ENCODE results near the gene GPR152.
"Not testable (repeated sequence)": the region's sequence is repeated elsewhere in the genome, so short reads cannot be mapped to it uniquely, and the experiment has no call there.

Gene GPR152

GRCh38 chr11:67466962-67467771 is 14.6 kb upstream of the GPR152 start:
- H3K4me3 ChIP-seq (ENCODE audit: control insufficient read depth, low read depth, low read length): no peak overlapping the region
- TF ChIP-seq CTCF (conservative IDR thresholded peaks at IDR 0.05; ENCODE audit: control insufficient read depth, insufficient read depth, low read depth, low read length): no peak
- no peak for DNase-seq (ENCODE audit: low read depth)

GRCh38 chr11:67466367-67466766 is 13.8 kb upstream of the GPR152 start:
- H3K4me3 ChIP-seq (ENCODE audit: control insufficient read depth, low read depth, low read length): no peak overlapping the region
- DNase-seq (ENCODE audit: low read depth): no peak
- TF ChIP-seq CTCF (conservative IDR thresholded peaks at IDR 0.05; ENCODE audit: control insufficient read depth, insufficient read depth, low read depth, low read length): no peak

GRCh38 chr11:67465530-67465929 is 13.0 kb upstream of the GPR152 start:
- H3K4me3 ChIP-seq (ENCODE audit: control insufficient read depth, low read depth, low read length): not testable (repeated sequence)
- DNase-seq (ENCODE audit: low read depth): peak; percentile 33

GRCh38 chr11:67465189-67465510 is 12.6 kb upstream of the GPR152 start:
- TF ChIP-seq CTCF (conservative IDR thresholded peaks at IDR 0.05; ENCODE audit: control insufficient read depth, insufficient read depth, low read depth, low read length): no peak
- no peak for DNase-seq (ENCODE audit: low read depth)
- H3K4me3 ChIP-seq (ENCODE audit: control insufficient read depth, low read depth, low read length): peak overlapping the region; percentile 43

- TF ChIP-seq CTCF (conservative IDR thresholded peaks at IDR 0.05; ENCODE audit: control insufficient read depth, insufficient read depth, low read depth, low read length): no peak
- peak overlapping the region; percentile 43 for H3K4me3 ChIP-seq (ENCODE audit: control insufficient read depth, low read depth, low read length)
- DNase-seq (ENCODE audit: low read depth): peak; percentile 25
Observed at GRCh38 chr11:67464411-67465188, 12.1 kb upstream of the GPR152 start.

- peak overlapping the region; percentile 19 for H3K4me3 ChIP-seq (ENCODE audit: control insufficient read depth, low read depth, low read length)
- TF ChIP-seq CTCF (conservative IDR thresholded peaks at IDR 0.05; ENCODE audit: control insufficient read depth, insufficient read depth, low read depth, low read length): no peak
- no peak for DNase-seq (ENCODE audit: low read depth)
Observed at GRCh38 chr11:67463680-67464410, 11.3 kb upstream of the GPR152 start.

GRCh38 chr11:67463186-67463585 is 10.7 kb upstream of the GPR152 start:
- TF ChIP-seq CTCF (conservative IDR thresholded peaks at IDR 0.05; ENCODE audit: control insufficient read depth, insufficient read depth, low read depth, low read length): no peak
- H3K4me3 ChIP-seq (ENCODE audit: control insufficient read depth, low read depth, low read length): no peak overlapping the region
- no peak for DNase-seq (ENCODE audit: low read depth)
